Hippocampal formation (tissue), 2 donors: ENCODE data around the gene KRT73.
A peak's percentile ranks its signal among the peaks of the same experiment; 100 is the strongest.
"Not testable (repeated sequence)": the region's sequence is repeated elsewhere in the genome, so short reads cannot be mapped to it uniquely, and the experiment has no call there.

ENCODE experiments used
- DNase-seq, 2 donors: peaks; one replicate each; lab custom pipeline; 2025; lab: John Stamatoyannopoulos, UW

The KRT73 gene

DNA sequence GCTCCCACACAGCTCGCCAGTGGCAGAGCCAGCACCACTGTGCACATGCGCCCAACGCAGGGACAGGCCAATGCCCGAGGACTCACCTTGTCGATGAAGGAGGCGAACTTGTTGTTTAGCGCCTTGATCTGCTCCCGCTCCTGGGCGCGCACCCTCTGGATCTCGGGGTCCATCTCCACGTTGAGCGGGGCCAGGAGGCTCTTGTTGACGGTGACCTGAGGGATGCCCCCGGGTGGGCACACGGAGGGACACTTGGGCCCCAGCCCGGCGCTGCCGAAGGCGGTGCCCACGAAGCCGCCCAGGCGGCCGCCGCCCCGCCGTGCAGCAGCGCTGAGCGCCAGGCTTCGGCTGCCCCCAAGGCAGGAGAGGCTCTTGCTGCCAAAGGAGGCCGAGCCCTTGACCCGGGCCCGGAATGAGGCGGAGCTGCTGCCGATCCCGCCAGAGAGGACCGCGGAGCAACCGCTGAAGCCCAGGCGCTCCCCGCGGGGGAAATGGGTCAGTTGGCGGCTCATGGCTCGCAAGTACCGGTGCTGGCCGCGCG lies 17.3 kb downstream of the KRT73 start, which contains the start of gene KRT72:
KRT72 (minus strand) TSS at position 523 of the 541 bp plus-strand sequence; CDS start at position 512, 11 bp downstream.
- no peak for DNase-seq

DNA sequence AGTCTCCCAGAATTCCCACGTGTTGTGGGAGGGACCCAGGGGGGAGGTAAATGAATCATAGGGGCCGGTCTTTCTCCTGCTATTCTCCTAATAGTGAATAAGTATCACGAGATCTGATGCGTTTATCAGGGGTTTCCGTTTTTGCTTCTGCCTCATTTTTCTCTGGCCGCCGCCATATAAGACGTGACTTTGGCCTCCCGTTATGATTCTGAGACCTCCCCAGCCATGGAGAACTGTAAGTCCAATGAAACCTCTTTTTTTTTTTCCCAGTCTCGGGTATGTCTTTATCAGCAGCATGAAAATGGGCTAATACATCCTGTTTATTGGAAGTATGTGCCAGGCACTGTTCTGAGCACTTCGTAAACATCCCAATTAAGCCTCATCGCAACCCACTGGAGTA lies 17.9 kb downstream of the KRT73 start:
- no peak for DNase-seq

DNA sequence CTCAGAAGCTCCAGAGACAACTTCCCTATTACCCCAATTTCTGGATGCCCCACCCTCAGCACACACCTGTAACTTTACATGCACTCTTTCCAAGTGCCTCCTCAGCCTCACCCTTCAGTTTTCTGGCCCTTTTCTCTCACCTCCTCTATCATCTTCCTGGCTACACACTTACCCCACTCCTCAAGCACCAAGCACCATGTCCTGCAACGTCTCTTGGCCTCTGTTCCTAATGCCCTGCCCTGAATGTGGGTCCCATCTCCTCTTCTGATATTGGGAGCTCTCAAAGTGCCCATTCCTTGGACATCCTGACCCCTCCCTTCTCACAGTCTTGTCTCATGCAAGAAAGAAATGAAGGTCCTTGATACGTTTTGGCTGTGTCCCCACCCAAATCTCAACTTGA lies 18.3 kb downstream of the KRT73 start:
- DNase-seq = no peak

- DNase-seq = no peak
These were observed 19.4 kb downstream of the KRT73 start for GRCh38 chr12:52598966-52599365.

DNA sequence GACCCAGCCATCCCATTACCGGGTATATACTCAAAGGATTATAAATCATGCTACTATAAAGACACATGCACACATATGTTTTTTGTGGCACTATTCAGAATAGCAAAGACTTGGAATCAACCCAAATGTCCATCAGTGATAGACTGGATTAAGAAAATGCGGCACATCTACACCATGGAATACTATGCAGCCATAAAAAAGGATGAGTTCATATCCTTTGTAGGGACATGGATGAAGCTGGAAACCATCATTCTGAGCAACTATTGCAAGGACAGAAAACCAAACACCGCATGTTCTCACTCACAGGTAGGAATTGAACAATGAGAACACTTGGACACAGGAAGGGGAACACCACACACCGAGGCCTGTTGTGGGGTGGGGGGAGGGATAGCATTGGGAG lies 24.1 kb downstream of the KRT73 start:
- not testable (repeated sequence) for DNase-seq

- DNase-seq = no peak
These were observed 26.8 kb downstream of the KRT73 start for GRCh38 chr12:52591521-52591920.

DNA sequence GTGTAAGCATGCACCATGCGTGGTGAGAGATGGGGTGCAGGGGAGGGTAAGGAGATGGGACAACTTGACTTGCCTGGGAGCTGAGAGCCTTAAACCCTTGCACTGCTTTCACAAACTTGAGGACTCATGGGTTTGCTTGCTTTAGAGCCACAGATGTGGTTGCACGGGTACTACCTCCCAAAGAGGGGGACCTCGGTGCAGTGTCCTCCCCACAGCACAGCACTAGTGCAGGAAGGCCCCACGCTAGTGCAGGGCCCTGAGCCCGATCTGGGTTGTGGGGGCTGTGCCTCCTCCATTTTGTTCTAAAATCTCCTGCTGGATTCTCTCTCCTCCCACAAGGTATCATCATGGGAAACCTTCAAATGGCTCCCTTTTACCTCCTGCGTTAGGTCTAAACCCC lies 28.3 kb downstream of the KRT73 start:
- DNase-seq = no peak

- no peak for DNase-seq
These were observed 30.8 kb downstream of the KRT73 start for GRCh38 chr12:52587563-52587962.

- DNase-seq = no peak
These were observed 32.4 kb downstream of the KRT73 start for GRCh38 chr12:52585946-52586345.

GRCh38 chr12:52585066-52585465 lies 33.3 kb downstream of the KRT73 start:
- DNase-seq = no peak

GRCh38 chr12:52584156-52584682 lies 34.1 kb downstream of the KRT73 start:
- no peak for DNase-seq

- peak; percentile 25 to 41 for DNase-seq
These were observed 35.3 kb downstream of the KRT73 start for GRCh38 chr12:52582971-52583456.

GRCh38 chr12:52582486-52582885 lies 35.9 kb downstream of the KRT73 start:
- no peak for DNase-seq

DNA sequence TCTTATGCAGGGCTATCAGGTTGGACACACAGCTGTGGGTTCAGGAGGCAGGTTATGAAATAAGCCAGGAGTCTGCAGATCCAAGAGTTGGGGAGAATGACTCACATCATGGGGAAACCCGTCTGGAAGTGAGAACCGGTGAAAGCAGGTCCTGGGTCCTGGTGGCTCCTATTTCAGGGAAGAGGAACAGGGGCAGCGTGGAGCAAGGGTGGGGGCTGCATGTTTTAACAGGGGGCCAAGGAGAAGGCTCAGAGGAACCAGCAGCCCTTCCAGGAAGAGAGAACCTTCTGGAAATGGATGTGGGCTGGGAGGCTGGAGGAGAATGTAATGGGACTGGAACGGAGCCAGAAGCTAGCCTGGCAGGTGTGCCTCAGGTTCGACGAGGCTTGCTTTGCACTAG lies 36.9 kb downstream of the KRT73 start:
- DNase-seq = no peak

DNA sequence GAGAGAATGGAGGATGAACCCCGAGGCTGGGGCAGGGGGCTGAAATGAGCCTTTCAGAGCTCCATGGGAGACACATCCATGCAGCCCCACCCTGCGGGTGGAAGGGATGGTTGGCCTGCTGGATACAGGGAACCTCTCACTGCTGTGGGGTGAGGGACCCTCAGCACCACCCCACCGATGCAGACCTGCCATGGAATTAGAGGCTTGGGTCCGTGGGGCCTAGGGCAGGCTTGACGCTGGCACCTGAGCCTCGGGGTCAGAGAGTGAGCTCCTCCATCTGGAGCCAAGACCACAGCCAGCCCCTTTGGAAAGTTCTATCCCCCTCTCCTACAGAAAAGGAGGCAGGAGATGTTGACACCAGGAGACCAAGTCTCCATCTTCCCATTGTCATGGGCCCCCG lies 37.3 kb downstream of the KRT73 start:
- no peak for DNase-seq

- DNase-seq = no peak
These were observed 37.9 kb downstream of the KRT73 start for GRCh38 chr12:52580496-52580895.

DNA sequence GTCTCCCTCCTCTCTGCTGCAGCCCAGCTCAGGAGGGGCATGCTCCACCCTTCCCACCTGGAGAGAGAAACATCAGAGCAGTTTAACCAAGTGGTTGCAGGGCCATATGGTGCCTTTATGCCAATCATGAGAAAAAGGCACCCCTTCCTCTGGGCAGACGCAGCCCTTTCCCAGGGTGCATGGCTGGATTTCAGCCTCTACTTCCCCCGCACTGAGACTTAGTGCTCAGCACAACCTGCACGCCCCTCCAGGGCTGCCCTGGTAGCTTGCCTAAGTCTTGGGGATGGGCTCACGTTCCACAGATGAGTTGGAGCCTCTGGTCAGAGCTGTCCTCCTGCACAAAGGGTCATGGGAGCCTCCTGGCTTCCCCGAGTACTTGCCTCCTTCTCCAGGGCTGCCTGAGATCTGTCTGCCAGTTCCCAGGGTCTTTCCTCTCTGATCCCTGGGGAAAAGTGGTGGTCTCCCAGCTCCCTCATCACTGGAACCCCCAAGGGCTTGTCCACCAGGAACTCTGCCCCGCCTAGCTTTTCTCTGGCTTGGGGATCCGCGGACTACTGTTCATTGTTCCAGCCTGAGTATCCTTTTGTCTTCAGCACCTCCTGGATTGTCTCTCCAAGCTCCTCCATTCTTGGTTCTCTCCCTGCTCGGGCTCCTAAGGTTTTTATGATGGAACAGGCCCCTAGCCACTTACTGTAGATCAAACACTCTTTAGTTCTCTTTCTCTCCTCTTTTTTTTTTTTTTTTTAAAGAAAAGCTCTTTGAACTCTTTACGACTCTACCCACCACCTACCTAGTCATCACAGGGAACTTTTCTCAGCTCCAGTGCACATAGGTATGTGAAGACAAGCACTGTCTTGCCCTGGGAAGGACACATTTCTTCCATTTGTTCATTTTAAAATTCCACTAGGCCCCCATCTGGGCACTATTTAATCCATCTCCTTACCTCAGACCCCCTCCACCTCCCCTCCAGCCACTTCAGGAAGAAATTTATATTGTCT lies 38.6 kb downstream of the KRT73 start:
- DNase-seq = no peak

GRCh38 chr12:52578469-52578868 lies 39.9 kb downstream of the KRT73 start:
- no peak for DNase-seq

DNA sequence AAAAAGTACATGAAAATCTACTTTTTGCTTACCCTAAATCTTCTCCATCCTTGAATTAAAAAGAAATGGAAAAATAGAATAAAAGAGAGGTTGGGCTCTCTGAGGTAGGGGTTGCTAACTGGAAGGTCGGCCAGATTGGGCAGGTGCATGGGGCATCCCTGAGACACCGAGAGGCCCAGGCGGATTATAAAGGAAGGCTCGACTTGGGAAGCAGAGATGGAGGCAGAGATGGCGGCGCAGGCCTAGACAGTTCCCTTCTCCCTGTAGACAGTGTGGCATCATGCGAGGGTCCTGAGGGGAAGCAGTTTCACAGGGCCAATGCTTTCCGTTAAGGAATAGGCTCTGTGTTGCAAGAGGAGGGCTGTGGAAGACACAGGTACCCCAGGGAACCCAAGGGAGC lies 41.0 kb downstream of the KRT73 start:
- no peak for DNase-seq

- no peak for DNase-seq
These were observed 42.4 kb downstream of the KRT73 start for GRCh38 chr12:52575948-52576347.

DNA sequence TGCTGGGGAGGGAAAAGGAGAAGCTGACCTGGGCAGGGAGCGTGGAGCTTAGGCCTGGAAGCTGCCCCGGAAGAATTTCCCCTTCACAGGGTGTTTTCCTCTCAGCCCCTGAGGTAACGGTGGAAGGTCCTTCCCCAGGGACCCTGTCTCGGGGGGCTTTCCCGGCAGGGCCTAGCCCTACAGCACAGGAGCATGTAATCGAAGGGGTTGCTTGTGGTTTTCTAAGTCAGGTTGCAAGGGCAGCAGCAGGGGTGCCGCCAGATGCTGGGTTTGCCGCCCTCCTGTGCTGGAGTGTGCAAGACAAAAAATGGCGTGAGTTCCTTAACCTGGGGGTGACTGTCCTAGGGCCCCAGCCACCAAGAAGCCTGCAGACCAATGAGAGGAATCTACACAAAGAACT lies 43.1 kb downstream of the KRT73 start:
- DNase-seq = no peak

GRCh38 chr12:52573743-52574142 lies 44.6 kb downstream of the KRT73 start, which contains the start of gene KRT74:
TSS of gene KRT74 (minus strand) at chr12:52573843. CDS start at chr12:52573777, 66 bp downstream.
- no peak for DNase-seq

- DNase-seq = no peak
These were observed 45.1 kb downstream of the KRT73 start for GRCh38 chr12:52573306-52573705.
